Mucosa of gallbladder (tissue), 1 donor: ENCODE data around the gene RENBP. TPM values are rescaled to one million over a fixed set of nuclear protein-coding genes. Genes with fewer than 3 reads are reported as not detected.

Experiments
- DNase-seq: peaks from one replicate; pipeline ENCODE4 v3.0.0-alpha.2; 2020; ENCODE audit warnings: low spot score
- total RNA-seq: library from RNA; stranded (reverse); gene quantifications from one replicate; pipeline ENCODE4 v1.2.1, GENCODE V29; 2021
- donor health status: DM: no; HTN: no; CAD: no.

Gene RENBP
- total RNA-seq, 1 donor from 2014 or later: 19.5 TPM

DNA sequence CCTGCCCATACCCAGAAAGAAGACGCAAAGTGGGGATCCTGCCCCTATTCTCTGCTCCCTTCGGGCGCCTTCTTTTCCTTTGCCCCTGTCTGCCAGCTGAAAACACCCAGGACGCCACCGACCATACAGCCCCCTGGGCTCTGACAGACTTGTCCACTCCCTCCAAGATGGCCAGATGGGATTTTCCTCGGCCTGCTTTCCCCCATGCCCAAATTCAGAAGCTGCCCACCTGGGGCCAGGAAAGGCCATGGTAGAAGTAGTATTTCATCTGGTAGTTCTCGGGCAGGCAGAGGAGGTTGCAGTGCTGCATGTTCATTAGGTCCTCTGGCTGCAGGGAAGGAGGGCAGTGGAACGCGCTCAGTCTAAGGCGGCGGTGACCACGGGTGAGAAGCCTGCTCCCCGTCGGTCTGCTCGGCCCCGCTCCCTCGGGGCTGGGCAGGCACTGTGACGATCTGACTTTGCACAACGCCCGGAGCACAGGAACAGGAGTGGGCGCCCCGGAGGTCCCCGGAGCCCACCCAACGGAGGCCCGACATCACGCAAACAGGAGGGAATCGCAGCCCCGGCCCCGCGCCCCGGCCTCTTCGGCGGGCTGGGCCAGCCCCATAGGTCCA lies 10.2 kb downstream of the RENBP start:
- no peak for DNase-seq

DNA sequence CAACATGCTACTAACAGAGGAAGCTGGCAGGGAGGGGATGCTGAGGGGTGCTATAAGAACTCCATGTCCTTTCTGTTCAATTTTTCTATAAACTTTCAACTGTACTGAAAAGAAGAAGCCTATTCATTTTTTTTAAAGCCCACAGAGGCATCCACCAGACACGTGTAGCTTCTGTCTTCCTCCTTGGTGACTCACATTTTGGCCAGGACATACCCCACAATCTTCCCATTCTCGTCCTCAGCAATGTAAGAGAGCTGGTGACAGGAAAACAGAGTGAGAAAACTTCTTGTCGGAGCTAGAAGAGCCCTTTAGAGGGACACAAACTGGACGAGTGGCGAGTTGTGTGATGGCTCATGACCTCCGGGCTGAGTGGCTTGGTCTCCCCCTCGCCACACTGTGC lies 10.7 kb downstream of the RENBP start:
- no peak for DNase-seq

DNA sequence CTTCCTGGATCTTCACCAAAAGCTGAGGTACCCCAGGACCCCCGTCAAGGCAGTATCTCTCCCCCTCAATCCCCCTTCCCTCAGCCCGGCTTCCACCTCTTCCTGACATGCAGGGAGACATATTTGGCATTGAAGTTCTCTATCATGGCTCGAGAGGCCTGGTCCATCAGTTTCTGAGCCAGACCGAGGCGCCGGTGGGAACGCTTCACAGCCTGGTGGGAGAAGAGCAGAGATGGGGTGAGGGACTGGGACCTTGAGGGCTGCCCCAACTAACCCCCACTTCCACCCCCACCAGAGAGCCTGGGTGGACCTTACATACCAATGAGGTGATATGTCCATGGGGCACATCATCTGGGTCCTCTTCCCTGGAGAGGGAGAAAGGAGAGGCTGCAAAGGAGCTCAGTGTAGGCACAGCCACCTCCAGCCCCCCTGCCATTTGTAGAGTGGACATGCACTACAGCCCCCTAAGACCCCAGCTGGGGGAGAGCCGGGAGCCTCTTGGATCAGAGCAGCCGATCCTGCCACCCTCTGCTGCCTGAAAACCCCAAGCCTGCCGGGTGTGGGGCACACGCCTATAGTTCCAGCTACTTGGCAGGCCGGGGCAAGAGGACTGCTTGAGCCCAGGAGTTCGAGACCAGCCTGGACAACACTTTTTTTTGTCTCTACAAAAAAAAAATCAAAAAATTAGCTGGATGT lies 12.1 kb downstream of the RENBP start:
- DNase-seq: no peak

GRCh38 chrX:153931748-153932147 lies 12.7 kb downstream of the RENBP start:
- DNase-seq: no peak

- no peak for DNase-seq
Measured at GRCh38 chrX:153931151-153931550, 13.3 kb downstream of the RENBP start.

GRCh38 chrX:153930011-153930910 lies 14.2 kb downstream of the RENBP start:
- no peak for DNase-seq

GRCh38 chrX:153929576-153929975 lies 14.9 kb downstream of the RENBP start:
- DNase-seq: no peak

GRCh38 chrX:153928846-153929245 lies 15.6 kb downstream of the RENBP start:
- no peak for DNase-seq

GRCh38 chrX:153927922-153928760 lies 16.3 kb downstream of the RENBP start:
- peak; percentile 97 for DNase-seq

- no peak for DNase-seq
Measured at GRCh38 chrX:153927672-153927921, 16.8 kb downstream of the RENBP start.

DNA sequence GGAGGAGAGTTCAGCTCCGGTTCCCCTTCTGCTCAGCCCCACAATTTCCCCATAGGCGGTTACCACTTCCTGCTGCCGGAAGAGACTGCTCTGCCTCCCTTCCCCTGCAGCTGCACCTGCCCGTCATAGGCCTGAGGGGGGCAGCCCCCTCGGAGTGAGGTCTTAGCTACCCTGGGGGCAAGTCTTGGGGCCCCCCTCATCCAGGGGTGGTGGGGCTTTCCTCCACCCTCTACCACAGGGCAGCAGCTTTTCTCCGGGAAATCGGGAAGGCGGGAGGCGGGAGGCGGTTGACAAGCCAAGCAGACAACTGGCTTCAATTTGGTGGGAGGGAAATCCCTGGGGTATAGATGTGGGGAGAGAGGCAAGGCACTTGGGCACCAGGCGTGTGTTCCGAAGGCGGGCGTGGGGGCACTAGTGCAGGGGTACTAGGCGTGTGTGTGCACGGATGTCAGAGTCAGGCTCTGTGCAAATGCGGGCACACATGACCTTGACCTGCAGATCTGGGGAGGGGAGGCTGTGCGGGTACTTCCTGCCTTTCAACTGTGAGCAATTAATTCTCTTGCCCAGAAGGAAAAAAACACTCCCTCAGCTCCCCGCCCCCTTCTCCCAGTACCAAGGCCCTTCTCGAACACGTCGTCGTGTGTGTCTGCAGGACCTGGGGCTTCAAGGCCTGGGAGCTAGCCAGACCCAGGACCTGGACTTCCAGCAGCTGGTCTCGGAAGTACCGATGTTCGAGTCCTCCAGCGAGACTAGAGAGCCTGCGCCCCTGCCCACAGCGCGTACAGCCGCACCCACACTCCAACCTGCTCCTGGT lies 17.4 kb downstream of the RENBP start:
- DNase-seq: peak; percentile 42

DNA sequence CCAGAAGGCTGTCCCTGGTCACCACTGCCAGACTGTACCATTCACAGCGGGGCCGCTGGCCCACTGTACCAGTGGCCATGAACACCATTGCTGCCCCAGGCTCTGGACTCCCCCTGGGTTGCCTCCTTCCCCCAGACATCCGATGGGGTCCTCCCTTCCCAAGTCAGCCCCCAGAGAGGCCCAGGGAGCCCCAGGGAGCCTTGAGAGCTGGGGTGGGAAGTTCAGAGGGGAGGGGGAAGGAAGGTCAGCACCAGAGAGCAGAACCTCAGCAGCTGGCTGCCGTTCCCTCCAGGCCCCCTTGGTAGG lies 17.9 kb downstream of the RENBP start:
- no peak for DNase-seq

DNA sequence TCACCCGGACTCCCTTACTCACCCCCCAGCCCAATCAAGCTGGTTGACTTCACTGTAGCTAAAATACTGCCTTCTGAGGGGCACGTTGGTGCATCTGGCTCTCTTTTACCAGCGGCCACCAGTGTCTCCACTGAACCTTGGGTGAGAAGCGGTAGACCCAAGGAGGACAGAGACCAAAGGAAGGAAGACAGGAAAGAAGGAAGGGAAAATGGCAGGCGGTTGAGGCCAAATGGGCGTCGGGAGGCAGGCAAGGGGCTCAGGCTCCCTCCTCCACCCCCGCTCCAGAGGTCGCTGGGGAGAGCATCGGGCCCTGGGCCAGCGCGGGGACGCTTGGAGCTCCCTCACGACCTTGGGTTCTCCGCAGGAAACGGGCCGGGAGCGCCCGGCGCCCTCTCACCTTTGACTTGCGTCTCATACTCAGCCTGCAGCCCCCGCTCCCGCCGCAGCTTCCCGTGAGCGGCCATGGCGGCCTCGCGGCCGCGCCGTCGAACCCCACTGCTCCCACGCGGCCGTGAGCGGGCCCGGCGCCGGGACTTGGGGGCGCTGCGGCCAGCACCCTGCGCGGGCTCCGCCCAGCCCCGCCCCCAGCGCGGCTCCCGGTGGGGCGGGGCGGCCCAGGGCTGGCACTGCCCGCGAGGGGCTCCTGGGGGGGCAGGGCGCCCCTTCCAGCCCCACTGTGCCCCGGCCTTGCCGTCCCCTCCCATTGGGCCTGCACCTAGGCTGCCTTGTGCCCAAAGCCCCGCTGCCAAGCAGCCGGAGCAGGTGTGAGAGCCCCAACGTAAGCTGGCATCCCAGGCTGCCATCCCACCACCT lies 18.5 kb downstream of the RENBP start, which contains the start of gene ARHGAP4:
Gene ARHGAP4, minus strand, starts transcription at position 526 of the 813 bp plus-strand sequence. Its CDS starts 62 bp downstream, at position 464.
- DNase-seq: no peak

GRCh38 chrX:153925387-153925738 lies 19.1 kb downstream of the RENBP start:
- DNase-seq: no peak

- no peak for DNase-seq
Measured at GRCh38 chrX:153924149-153924861, 20.1 kb downstream of the RENBP start.

GRCh38 chrX:153922932-153923857 lies 21.2 kb downstream of the RENBP start:
- DNase-seq: peak; percentile 66

DNA sequence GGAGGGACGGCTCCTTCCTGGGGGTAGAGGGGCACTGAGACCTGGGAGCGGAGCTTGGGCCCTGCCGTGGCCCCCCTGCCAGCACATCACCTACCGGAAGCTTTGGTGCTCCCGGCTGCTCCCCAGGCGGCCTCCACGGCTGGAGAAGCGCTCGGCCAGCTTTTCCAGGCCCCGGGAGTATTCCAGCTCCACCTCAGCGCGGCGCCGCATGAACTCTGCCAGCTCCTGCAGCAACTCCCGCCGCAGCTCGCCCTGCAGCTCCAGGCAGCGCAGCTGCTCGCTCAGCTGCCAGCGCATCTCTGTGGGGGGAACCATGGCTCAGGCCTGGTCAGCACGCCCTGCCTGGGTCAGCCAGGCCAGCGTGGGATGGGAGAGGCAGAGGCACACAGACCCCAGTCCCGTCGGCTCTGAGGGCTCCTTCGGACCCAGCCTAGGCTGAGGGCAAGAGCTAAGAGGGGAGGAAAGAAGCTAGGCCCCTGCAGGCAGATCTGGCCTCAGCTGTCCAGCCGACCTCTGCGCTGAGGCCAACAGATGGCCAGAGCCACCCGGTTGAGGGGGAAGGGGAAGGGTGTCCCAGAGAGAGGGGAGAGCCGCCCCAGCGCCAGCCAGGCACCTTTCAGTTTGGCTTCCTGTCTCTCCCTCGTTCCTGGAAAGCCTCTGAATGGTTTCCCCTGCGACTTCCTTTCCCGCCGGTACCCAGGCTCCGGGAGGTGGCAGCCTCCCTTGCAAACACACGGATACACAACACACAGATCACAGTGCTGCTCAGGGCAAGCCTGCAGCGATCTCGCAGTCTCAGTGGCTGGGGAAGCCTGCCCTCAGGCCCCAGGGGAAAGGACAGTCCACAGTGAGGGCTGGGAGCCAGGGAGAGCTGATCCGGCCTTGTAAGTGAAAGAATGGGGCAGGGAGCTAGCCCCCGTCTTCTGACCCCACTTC lies 22.7 kb downstream of the RENBP start:
- DNase-seq: no peak

DNA sequence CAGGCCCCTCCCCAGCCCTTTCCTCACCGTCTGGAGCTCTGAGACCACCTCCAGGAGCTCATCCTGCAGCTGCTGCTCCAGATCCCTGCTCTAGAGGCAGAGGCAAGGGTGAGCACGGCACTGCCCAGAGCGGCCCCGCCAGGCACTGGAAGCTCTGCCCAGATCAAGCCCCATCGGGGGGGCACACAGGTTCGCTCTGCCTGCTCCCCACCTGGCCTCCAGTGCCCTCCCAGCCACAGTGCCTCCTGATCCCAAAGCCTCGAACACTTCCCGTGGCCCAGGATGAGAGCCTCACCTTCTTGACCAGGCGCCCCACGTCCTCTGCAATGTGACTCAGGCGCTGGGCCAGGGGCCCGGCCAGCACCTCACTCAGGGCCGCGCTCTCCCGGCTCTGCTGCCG lies 23.4 kb downstream of the RENBP start:
- DNase-seq: no peak
